GM21786 (cell line): ENCODE measurements around the gene SLC3A2.
"Not testable (repeated sequence)": the region's sequence is repeated elsewhere in the genome, so short reads cannot be mapped to it uniquely, and the experiment has no call there.

Experiments
- ATAC-seq: cut with Tn5 transposase; IDR thresholded peaks from one replicate; pipeline ENCODE4 v1.9.1; 2021; ENCODE audit not compliant: unreplicated experiment

The SLC3A2 gene

DNA sequence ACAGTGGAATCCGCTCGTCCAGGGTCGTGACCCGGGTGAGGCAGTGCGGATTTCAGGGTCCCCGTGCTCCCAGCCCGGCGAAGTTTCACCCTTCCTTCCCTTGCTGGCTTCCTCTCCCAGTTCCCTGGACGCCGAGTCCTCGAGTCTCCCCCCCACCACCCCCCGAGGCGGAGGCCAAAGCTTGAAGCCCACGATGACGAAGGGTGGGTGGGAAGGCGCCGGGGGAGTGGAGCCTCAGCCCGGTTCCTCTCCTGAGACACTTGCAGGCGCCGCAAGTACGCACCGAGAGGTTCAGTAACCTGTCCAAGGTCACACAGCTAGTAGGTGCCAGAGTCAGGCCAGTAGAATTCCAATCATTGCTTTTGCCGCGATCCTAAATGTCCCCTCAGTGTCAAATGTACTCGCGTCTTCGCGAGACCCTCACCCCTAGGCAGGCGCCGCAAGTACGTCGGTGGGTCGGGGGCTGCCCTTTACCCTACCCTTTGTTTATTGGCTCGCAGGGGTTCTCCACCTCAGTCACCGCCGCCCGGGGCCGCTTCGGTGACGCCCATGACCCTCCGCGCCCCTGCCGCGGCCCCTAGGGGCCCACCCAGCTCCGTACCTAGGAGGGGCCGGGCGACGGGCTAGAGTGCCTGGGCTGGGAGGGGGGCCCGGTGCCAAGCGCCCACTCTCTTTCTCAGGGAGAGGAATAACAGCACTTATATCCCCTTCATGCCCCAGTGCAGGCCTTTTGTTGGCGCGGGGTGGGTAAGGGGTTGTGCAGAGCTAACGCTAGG is 46.2 kb downstream of the SLC3A2 start:
- ATAC-seq, result no peak

DNA sequence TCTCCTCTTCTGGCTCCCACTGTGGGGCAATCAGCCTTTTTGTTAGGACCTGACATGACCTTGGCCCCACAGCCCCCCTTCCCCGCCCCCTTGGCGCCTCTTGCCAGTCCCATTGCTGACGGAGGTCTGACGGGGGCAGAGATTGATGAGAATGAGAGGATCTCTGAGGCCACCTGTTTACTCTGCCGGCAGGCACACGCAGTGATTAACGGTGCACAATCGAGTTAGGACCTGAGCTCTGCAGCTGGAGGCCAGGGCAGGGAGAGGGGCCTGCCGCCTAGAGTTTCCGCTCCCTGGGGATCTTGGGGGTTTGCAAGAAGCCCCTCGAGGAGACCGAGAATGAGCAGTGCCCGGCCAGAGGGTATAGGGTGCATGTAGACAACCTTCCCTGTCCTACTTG is 47.3 kb downstream of the SLC3A2 start:
- ATAC-seq, result no peak

DNA sequence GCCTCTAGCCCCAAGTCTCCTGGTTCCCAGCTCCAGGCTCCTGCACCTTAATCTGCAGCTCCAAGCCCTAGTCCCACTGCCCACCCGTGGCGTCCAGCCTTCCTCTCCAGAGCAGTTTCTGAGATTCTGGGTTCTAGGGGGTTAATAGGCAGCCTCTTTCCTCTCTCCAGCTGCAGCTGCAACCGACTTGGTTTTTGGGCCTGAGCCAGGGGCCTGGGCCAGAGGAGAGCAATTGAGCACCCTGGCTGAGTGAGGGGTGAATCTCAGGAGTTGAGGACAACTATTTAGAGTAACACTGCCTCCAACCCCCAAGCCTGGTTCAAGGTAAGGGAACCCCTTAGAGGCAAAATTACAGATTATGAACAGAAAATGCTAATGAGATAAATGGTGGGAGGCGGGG is 49.5 kb downstream of the SLC3A2 start:
- ATAC-seq, result no peak

DNA sequence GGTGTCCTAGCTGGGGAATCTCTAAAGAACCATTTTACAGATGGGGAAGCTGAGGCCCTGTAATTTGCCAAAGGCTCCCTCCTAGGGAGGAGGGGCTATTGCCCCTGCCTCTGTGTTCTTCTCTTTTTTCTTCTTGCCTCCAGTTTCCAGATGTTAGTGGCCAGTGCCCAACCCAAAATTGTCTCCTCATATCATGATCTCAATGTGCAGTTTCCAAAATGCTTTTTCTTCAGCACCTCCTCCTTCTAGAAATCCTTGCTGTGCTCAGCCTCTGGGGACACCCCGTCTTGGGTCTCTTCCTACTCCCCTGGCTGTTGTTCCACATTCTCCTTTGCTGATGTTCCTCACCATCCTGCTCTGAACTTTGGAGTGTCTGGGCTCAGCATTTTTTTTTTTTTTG is 50.0 kb downstream of the SLC3A2 start:
- ATAC-seq, result no peak

DNA sequence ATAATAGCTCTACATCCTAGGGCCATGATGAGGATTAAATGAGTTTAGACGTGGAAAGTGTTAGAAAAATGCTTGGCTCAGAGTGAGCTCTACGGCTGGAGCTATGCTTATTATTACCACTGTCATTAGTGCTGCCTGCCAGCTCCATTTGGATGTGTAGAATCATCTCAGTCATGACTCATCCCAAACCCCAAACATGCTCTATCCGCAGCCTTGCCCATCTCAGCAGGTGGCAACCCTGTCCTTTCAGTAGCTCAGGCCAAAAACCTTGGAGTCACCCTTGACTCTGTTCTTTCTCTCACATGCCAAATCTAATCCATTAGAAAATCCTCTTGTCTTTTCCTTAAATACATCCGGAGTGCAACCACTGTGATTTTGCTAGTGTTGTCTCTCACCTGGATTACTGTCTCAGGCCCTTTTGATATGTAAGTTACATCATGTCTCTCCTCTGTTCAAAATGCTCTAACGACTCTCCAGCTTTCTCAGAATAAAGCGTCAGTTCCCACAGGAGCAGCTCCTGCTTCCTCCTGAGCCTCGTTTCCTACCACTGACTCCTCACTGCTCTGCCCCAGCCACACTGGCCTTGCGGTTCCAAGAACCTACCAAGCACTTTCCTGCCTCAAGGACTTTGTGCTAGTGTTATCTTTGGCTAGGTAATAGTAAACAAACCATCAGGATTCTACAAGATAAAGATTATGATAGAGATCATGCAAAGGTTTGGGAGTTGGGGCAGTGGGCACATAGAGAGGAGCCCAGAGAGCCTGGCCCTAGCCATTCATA is 51.0 kb downstream of the SLC3A2 start:
- no peak for ATAC-seq

DNA sequence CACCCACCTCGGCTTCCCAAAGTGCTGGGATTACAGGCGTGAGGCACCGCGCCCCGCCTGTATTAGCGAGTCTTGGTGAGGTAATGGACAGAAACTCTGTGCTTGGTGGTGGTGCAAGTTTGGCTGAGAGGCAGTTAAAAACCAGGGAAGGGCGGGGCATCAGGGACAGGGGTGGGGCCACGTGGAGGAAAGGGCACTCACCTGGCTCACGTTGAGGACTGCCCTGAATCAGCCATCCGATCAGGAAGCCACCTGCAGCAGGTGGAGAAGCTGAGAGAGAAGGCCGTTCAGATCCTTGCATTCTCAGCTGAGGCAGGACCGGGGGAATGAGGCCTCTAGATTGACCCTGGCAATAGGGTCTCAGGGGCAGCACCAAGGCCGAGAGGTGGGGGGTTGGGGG is 52.6 kb downstream of the SLC3A2 start:
- no peak for ATAC-seq

DNA sequence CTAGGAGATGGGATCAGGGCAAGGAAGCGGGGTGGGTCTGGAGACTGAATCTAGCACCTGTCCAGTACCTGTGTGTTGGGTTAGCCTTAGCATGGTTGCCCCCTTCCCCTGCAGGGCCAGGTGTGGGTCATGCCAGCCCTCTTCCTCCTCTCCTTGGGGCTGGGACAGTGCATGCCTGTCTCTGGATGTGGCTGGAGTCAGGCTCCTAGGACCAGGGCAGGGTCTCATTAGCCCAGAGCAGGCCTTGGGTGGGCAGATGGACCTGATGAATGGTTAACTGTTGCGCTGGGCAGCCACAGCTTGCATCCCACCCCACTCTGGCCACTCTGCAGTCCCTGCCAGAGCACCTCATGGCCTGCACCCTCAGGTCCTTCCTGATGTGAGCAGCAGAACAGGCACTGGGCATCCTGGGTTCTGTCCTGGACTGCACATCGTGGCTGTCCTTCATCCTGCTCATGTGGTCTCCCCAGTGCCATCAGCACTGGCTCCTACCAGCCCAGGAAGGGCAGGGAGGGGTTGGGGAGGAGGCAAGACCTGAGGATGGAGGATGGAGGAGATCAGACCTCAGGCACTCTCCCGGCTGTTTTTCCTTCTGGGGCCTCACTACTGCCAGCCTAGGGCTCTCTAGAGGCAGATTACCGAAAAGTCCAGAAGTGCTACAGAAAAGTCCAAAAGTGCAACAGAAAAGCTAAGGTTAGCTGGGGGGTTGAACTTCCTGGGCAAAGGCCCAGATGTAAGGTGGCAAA is 53.2 kb downstream of the SLC3A2 start:
- ATAC-seq, result no peak

DNA sequence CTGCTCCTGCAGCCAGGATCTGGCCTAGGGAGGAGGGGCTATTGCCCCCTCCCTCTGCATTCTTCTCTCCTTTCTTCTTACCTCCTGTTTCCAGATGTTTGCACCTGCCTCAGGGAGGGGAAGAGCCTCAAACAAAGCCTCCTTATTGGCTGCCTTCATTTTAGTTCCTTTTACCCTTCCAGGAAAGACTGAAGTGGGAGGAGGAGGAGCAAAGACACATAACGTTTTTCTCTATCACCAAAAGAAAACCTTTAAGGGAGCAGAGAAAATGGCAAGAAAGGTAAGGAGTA is 53.7 kb downstream of the SLC3A2 start:
- ATAC-seq, result no peak

DNA sequence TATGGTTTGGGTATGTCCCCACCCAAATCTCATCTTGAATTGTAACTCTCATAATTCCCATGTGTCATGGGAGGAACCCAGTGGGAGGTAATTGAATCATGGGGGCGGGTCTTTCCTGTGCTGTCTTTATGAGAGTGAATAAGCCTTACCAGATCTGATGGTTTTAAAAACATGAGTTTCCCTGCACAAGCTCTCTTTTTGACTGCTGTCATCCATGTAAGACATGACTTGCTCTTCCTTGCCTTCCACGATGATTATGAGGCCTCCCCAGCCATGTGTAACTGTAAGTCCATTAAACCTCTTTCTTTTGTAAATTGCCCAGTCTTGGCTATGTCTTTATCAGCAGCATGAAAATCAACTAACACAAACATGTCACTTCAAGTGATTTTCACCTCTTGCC is 56.8 kb downstream of the SLC3A2 start:
- ATAC-seq, result not testable (repeated sequence)
